Parathyroid adenoma (tissue), 2 donors: Measurements from ENCODE around the gene BICD1.

Experiments
- H2AFZ ChIP-seq: fragments of 300-600 bp; sonication (generic); one replicate; pipeline ENCODE4 v1.7.0; 2017; ENCODE audit warnings: antibody characterized with exemption, mild to moderate bottlenecking
- H3K27ac ChIP-seq: fragments of 300-600 bp; sonication (generic); one replicate; pipeline ENCODE4 v1.7.0; 2017
- H3K27me3 ChIP-seq: fragments of 300-600 bp; sonication (generic); one replicate; pipeline ENCODE4 v1.7.0; 2017; ENCODE audit warnings: low read length; ENCODE audit not compliant: control insufficient read depth, insufficient read depth
- H3K36me3 ChIP-seq: fragments of 300-600 bp; sonication (generic); one replicate; pipeline ENCODE4 v1.7.0; 2017; ENCODE audit warnings: low read length; ENCODE audit not compliant: control insufficient read depth, insufficient read depth
- H3K4me1 ChIP-seq: fragments of 300-600 bp; sonication (generic); one replicate; pipeline ENCODE4 v1.7.0; 2017; ENCODE audit warnings: control low read depth
- H3K4me2 ChIP-seq: fragments of 300-600 bp; sonication (generic); one replicate; pipeline ENCODE4 v1.7.0; 2017; ENCODE audit warnings: low read length
- H3K4me3 ChIP-seq: fragments of 300-600 bp; sonication (generic); one replicate; pipeline ENCODE4 v1.7.0; 2017; ENCODE audit warnings: low read depth, low read length
- H3K79me2 ChIP-seq: fragments of 300-600 bp; sonication (generic); one replicate; pipeline ENCODE4 v1.7.0; 2017; ENCODE audit warnings: control low read depth
- H3K9ac ChIP-seq: fragments of 300-600 bp; sonication (generic); one replicate; pipeline ENCODE4 v1.7.0; 2017; ENCODE audit warnings: mild to moderate bottlenecking
- H3K9me3 ChIP-seq: fragments of 300-600 bp; sonication (generic); one replicate; pipeline ENCODE4 v1.7.0; 2017; ENCODE audit warnings: low read length; ENCODE audit not compliant: control insufficient read depth
- CTCF ChIP-seq: fragments of 300-600 bp; sonication (generic); IDR thresholded peaks from one replicate; pipeline ENCODE4 v1.7.0; 2017; ENCODE audit warnings: antibody characterized with exemption, mild to moderate bottlenecking
- donor health status: primary hyperparathyroidism.

BICD1 gene

GRCh38 chr12:32110417-32110816 is 3.8 kb downstream of the BICD1 start:
- H2AFZ ChIP-seq = no peak overlapping the region
- H3K4me1 ChIP-seq = peaks cover 8% of the 10 kb centered on the region
- H3K27me3 ChIP-seq = no peaks in the 10 kb centered on the region
- H3K79me2 ChIP-seq = peaks cover 9% of the 10 kb centered on the region
- no peaks in the 10 kb centered on the region for H3K36me3 ChIP-seq
- no peak for TF ChIP-seq CTCF
- no peak overlapping the region for H3K27ac ChIP-seq
- H3K4me3 ChIP-seq = no peak overlapping the region
- H3K4me2 ChIP-seq = no peak overlapping the region
- no peaks in the 10 kb centered on the region for H3K9me3 ChIP-seq
- no peak overlapping the region for H3K9ac ChIP-seq

- Histone ChIP-seq H3K27ac (no peak overlapping the region), H3K27me3 (no peaks in the 10 kb centered on the region), H3K9me3 (no peaks in the 10 kb centered on the region), H3K4me1 (peaks cover 14% of the 10 kb centered on the region), H3K9ac (no peak overlapping the region), H3K4me3 (no peak overlapping the region), H2AFZ (no peak overlapping the region), H3K4me2 (no peak overlapping the region), H3K79me2 (peaks cover 10% of the 10 kb centered on the region), H3K36me3 (no peaks in the 10 kb centered on the region)
- no peak for TF ChIP-seq CTCF
Observed at GRCh38 chr12:32110942-32111341, 4.3 kb downstream of the BICD1 start.

GRCh38 chr12:32115404-32116104 is 8.9 kb downstream of the BICD1 start:
- Histone ChIP-seq H3K27me3 (no peaks in the 10 kb centered on the region), H3K9ac (no peak overlapping the region), H3K27ac (peak overlapping the region; percentile 30), H2AFZ (peak overlapping the region; percentile 42), H3K4me3 (no peak overlapping the region), H3K36me3 (no peaks in the 10 kb centered on the region), H3K4me1 (peaks cover 25% of the 10 kb centered on the region), H3K4me2 (no peak overlapping the region), H3K79me2 (peaks cover 10% of the 10 kb centered on the region), H3K9me3 (no peaks in the 10 kb centered on the region)
- TF ChIP-seq CTCF = no peak

GRCh38 chr12:32116897-32117296 is 10.2 kb downstream of the BICD1 start:
- H3K9ac ChIP-seq = no peak overlapping the region
- no peak overlapping the region for H3K4me3 ChIP-seq
- H3K9me3 ChIP-seq = no peaks in the 10 kb centered on the region
- H3K4me1 ChIP-seq = peaks cover 25% of the 10 kb centered on the region
- TF ChIP-seq CTCF = no peak
- peak overlapping the region; percentile 22 for H3K27ac ChIP-seq
- H3K79me2 ChIP-seq = peaks cover 10% of the 10 kb centered on the region
- no peaks in the 10 kb centered on the region for H3K36me3 ChIP-seq
- no peak overlapping the region for H3K4me2 ChIP-seq
- H3K27me3 ChIP-seq = no peaks in the 10 kb centered on the region
- H2AFZ ChIP-seq = no peak overlapping the region

GRCh38 chr12:32117316-32117715 is 10.7 kb downstream of the BICD1 start:
- Histone ChIP-seq H2AFZ (no peak overlapping the region), H3K79me2 (peaks cover 10% of the 10 kb centered on the region), H3K27me3 (no peaks in the 10 kb centered on the region), H3K4me1 (peaks cover 25% of the 10 kb centered on the region), H3K9me3 (no peaks in the 10 kb centered on the region), H3K27ac (no peak overlapping the region), H3K4me2 (no peak overlapping the region), H3K4me3 (no peak overlapping the region), H3K9ac (no peak overlapping the region), H3K36me3 (no peaks in the 10 kb centered on the region)
- TF ChIP-seq CTCF = no peak
